Fibroblast of skin of left biceps (primary cell): ENCODE results near the gene TRIM8.

ENCODE experiments used
- DNase-seq, 2 experiments: peaks; one replicate each; pipeline ENCODE4 v3.0.0-alpha.2; 2013; ENCODE audit warnings: low read depth in 2 of 2

Gene TRIM8

GRCh38 chr10:102616066-102616770 lies 28.1 kb upstream of the TRIM8 start:
- no peak for DNase-seq

DNA sequence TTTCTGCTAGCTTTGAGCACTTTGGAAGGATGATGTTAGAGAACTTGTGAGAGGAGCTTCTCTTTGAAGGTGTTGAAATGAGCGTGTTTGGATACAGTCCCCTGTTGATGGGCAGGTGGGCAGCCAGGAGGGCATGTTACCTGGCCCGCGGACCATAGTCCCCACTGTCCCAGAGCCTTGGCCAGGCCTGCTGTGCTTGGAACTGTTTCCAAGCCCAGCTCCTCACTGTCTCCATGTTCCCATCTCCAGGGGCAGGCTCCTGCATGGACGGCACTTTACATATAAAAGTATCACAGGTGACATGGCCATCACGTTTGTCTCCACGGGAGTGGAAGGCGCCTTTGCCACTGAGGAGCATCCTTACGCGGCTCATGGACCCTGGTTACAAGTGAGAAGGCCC lies 27.2 kb upstream of the TRIM8 start:
- DNase-seq: no peak

DNA sequence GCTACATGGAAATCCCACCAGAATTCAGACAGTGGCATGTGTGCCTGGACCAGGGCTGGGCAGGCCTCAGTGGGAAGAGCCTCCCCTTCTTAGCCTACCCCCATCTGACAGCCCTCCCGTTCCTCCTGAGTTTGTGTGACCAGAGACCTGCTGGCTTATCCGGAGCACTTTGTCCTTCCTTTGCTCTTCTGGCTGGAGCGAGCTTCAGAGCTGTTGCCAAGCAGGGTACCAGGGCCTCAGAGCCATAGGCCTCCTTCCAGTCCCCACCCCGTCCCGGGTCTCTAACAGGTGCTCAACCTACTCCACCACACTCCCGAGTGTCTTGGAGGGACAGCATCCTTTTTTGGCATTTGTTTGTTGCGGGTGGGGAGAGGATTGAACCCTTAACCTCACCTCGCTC lies 26.5 kb upstream of the TRIM8 start:
- no peak for DNase-seq

GRCh38 chr10:102619281-102619981 lies 24.8 kb upstream of the TRIM8 start:
- no peak for DNase-seq

- no peak for DNase-seq
Measured at GRCh38 chr10:102620138-102620590, 24.1 kb upstream of the TRIM8 start.

GRCh38 chr10:102620591-102621442 lies 23.5 kb upstream of the TRIM8 start:
- DNase-seq: no peak

DNA sequence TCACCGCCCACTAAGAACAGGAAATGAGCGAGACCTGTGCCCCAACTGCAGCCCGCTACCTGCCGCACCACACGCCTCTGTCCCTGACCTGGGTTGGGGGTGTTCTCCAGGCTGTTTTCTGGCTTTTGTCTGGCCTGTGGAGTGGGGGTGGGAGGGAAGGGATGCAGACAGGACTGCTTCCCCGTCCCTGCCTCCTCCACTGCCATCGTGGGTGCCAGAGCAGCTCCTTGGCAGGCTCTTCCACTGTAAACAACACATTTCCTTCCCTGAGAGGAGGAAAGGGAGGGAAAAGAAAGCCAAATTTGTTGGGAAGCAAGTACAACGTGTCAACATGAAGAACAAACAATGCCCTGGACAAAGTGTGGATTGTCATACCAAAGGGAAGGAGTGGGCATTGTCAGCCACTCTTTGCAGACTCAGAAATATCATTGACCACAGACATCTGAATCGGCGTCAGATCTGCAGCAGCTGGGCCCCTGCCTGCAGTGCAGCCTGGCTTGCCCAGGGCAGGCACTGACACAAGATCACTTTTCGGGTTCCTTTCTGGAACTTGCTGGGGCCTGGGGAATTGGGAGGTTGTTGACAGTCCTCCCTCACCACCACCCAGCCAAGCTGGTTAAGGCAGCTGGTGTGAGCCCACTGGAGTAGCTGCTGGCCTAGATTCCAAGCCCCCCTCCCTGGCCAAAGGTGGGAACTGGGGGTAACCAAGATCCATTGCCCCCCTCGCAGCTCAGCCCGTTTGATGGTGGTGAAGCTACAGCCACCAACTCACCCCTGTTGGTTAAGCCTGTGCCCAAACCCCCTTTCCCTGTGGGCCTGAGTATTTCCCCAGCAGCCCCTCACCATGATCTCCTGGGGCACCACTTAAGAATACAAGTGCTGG lies 22.6 kb upstream of the TRIM8 start:
- DNase-seq: no peak

- no peak for DNase-seq
Measured at GRCh38 chr10:102624094-102624493, 20.2 kb upstream of the TRIM8 start.

DNA sequence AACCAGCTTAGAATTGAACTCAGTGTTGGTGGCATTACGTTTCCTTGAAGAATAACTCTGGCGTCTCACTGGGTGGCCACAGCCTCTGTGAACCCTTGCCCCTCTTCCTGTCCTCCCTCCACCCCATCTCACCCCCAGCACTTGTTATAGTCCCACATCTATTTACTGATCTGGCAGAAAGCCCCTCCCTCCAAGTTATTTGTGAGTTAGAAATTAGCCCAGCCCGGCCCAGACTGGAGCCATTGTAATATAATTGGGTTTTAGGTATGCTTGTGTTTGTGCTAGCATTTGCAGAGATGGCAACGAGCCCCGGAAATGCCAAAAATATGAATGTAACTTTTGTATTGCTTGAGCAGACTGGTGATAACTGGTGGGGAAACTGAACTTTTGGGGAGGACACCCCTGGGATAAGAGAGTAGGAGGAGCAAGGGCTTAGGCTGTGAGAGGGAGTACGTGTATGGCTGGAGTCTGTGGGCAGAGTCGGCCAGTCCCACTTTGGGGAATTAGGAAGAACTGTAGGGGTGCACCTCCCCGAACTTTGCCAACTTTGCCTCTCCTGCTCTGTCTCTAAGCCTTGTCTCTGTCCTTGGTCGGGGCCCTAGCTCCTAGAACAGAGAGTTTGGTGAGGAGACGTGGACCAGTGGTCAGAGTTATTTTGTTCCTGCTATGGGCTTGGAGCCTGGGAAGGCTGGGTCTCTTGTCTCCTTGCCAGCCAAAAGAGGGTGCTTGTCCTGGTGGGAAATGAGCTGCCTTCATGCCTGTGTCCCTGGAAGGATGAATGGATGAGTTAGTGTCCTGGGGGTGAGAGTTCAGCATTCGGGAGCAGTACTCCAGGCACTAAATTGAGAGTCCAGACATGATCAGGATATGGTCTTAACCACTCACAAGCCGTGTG lies 19.3 kb upstream of the TRIM8 start:
- no peak for DNase-seq

- DNase-seq: no peak
Measured at GRCh38 chr10:102626026-102626685, 18.1 kb upstream of the TRIM8 start.

GRCh38 chr10:102627291-102627735 lies 17.0 kb upstream of the TRIM8 start:
- no peak for DNase-seq

GRCh38 chr10:102627736-102628293 lies 16.5 kb upstream of the TRIM8 start:
- DNase-seq: no peak

- DNase-seq: no peak
Measured at GRCh38 chr10:102628451-102628911, 15.8 kb upstream of the TRIM8 start.

- DNase-seq: peak; percentile 58 to 66
Measured at GRCh38 chr10:102629661-102630614, 14.3 kb upstream of the TRIM8 start.

GRCh38 chr10:102630663-102631062 lies 13.6 kb upstream of the TRIM8 start:
- DNase-seq: no peak

DNA sequence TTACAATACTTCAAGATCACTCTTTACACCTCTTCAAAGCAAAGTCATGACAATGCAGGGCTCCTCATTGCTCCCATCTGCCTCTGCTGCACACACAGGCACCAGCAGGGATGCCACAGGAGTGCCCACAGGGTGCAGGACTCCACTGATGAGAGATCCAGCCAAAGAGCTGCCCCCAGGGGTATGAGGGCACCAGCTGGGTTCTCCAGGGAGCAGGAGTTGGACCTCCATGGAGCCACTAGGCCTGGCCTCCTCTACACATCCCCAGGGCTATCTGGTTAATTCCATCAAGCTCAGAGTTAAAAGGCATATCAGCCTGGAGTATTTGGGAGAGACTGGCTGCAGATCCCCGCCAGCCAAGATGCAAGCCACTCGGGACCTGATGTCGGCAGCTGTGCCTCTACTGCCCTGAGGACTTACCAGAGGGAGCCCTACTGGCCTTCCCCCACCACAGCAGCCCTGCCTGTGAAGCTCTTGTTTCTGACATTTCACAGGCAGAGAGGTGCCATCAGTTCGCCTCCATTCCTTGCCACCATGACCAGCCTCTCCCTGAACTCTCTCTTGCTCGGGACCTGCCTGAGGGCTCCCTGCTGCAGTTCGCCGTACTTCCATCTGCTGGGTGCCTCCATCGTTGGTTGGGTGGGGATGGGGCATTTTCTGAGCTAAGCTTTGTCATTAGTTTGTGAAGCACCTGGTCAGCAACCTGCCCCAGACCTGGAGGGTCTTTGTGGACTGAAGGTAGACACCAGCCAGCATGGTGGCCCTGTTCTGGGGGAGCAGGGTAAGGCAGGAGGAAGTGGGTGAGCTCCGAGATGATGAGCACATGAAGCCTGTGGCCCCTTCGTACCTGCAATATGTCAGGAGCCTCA lies 12.5 kb upstream of the TRIM8 start:
- no peak for DNase-seq
